Measurements from ENCODE around the gene TEX28.

Gene TEX28

DNA sequence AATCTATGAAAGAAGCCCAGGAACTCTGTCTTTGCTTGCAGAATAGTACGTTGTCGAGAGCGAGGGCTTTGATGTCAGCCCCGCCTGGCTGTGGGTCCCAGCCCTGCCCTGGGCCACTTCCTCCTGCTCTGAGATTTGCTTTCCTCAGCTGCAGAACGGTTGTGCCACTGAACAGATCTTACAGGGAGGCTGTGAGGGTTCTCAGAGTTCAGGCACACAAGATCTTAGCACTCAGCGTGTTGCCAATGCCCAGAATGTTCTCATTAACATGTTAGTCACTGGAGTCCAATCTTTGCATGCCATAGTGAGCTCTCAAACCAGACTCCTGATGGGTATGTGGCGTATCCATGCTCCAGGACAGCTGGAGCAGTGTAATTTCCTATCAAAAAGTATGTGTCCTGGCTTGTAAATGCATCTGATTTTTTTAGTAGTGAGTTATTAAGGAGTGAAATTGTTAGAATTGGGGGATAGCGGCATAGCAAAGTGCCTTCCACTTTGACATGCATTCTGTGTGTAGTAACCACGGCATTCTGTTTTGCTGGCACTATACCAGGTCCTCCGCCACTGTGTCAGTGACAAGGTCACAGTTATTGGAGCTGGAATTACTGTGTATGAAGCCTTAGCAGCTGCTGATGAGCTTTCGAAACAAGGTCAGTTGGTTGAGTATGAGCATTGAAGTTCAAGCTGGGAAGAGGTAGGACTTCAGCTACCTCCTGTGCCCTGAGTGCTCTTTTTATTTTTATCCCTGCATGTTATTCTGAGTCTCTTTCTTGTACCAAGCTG, 32.3 kb upstream of the TEX28 start:
- TF ChIP-seq, protein P1, sequence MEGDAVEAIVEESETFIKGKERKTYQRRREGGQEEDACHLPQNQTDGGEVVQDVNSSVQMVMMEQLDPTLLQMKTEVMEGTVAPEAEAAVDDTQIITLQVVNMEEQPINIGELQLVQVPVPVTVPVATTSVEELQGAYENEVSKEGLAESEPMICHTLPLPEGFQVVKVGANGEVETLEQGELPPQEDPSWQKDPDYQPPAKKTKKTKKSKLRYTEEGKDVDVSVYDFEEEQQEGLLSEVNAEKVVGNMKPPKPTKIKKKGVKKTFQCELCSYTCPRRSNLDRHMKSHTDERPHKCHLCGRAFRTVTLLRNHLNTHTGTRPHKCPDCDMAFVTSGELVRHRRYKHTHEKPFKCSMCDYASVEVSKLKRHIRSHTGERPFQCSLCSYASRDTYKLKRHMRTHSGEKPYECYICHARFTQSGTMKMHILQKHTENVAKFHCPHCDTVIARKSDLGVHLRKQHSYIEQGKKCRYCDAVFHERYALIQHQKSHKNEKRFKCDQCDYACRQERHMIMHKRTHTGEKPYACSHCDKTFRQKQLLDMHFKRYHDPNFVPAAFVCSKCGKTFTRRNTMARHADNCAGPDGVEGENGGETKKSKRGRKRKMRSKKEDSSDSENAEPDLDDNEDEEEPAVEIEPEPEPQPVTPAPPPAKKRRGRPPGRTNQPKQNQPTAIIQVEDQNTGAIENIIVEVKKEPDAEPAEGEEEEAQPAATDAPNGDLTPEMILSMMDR (IDR thresholded peaks at IDR 0.05) = no peak

DNA sequence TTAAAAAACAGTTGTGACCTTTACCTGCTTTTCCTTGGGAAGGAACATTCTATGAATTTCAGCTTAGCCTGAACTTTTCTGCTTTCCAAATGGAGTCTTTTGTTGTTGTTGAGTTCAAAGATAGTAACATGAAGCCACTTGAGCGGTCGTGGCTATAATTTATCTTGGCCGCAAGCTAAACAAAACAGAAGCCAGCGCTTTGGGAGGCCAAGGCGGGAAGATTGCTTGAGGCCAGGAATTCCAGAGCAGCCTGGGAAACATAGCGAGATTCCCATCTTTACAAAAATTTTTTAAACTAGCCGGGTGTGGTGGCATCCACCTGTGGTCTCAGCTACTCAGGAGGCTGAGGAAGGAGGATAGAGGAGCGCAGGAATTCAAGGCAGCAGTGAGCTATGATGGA, 30.6 kb upstream of the TEX28 start:
- TF ChIP-seq, protein P1 (IDR thresholded peaks at IDR 0.05) = no peak

DNA sequence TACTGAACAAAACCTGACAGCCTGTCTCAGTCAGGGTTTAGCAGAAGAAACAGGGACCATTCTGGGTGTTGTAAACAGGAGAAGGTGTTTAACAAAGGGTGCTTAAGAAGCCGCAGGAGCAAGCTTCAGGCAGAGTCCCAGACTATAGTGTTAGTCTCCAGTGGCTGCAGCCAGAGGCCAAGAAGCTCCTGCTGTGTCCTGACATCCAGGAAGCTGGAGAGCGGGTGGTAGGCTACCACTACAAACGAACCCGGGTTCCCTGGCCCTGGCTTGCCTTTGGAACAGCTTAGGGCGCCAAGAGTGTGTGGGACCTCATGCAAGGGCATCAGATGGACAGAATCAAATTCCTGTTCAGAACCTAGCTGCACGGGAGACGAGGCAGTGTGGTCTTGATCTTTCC, 28.6 kb upstream of the TEX28 start:
- TF ChIP-seq, protein P1 (IDR thresholded peaks at IDR 0.05) = no peak

DNA sequence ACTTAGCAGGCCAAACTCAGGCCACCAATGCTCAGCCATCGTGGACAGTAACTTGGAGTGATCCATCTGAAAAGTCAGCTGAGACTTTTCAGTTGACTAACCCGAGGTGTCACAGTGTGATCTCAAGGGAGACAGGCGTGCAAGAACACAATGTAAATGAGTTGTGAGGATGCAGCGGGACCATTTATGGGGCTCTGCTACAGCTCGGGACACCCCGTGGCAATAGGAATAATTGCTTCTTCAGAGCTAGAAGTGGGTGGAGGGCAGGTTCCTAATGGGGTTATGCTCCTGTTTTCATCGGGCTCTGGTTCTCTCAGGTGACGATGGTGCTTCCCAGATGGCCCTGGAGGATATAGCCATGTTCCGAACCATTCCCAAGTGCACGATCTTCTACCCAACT, 28.0 kb upstream of the TEX28 start:
- TF ChIP-seq, protein P1 (IDR thresholded peaks at IDR 0.05) = no peak

DNA sequence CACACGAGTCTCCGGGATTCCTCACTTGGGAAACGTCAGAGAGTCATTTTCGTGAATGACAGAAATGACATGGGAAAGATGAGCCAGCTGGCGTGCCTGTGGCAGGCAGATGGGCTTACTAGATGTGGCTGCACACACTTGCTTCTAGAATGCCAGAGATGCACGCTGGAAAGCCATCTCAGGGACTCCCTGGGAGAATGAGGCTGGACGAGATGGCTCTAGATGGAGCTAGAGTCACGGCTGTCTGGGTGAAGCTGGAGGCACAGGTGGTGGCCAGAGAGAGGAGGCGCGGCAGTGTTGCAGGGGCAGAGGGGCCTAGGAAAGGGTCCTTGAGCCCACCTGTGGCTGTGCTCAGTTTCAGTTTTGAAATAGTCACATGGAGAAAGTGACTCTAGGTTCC, 26.7 kb upstream of the TEX28 start:
- TF ChIP-seq, protein P1 (IDR thresholded peaks at IDR 0.05) = no peak

DNA sequence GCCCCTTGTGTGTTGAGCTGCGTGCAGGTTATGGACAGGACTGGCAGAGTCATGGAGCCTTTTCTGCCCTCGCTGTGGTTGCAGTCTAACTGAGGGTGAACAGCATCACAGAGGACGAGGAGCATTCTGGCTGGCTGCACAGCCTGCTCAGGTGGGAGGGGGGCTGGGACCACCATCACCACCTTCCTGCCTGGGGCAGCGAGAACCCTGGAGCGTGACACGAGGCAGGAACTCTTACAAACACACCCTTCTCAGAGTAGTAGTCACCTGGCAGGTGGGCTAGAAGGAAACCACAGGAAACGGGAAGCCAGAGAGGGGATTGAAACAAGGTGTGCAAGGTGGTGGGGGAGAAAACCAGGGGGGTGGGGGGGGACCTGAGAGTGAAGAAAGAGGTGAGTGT, 26.2 kb upstream of the TEX28 start:
- TF ChIP-seq, protein P1 (IDR thresholded peaks at IDR 0.05) = no peak

DNA sequence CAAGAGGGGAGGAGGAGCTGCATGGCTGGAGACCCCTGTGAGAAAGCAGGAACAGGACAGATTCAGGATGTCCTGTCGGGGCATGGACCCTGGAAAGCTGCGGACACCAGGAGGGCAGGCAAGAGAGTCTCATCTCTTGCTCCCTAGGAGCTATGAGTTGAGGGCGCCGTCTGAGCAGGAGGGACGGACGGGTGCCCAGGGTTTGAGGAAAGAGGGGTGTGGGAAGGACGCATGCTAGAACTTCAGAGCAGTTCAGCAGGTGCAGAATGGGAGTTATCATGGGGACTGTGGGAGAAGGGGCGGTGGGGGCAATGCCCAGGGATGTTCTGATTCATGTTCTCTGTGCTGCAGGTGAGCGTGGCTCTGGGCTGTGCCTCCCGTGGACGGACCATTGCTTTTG, 25.5 kb upstream of the TEX28 start:
- TF ChIP-seq, protein P1 (IDR thresholded peaks at IDR 0.05) = no peak
